Transverse colon (tissue), 4 donors: ENCODE data around the gene FASN.

Experiments used
- POLR2A ChIP-seq: fragments of 450-650 bp; IDR thresholded peaks from one replicate; pipeline ENCODE4 v1.6.1; 2016; ENCODE audit warnings: antibody characterized with exemption, mild to moderate bottlenecking, moderate library complexity
- POLR2AphosphoS5 ChIP-seq, 3 donors: sonication (generic); formaldehyde crosslinking; IDR thresholded peaks; one replicate each; pipeline ENCODE4 v1.6.1; 2016; ENCODE audit warnings: antibody characterized with exemption in 3 of 3
- TF ChIP-seq, protein P1 (sequence below), 5 experiments: fragments of 200-600 bp in 3 of 5; fragments of 450-650 bp in 2 of 5; sonication (generic) in 3 of 5; IDR thresholded peaks; 1 replicate in 2 of 5; 2 replicates in 3 of 5; pipeline ENCODE4 v1.5.1; 2016 to 2017; ENCODE audit warnings: antibody characterized with exemption in 5 of 5, inconsistent platforms in 3 of 5, mild to moderate bottlenecking in 2 of 5, moderate library complexity in 1 of 5

DNA sequence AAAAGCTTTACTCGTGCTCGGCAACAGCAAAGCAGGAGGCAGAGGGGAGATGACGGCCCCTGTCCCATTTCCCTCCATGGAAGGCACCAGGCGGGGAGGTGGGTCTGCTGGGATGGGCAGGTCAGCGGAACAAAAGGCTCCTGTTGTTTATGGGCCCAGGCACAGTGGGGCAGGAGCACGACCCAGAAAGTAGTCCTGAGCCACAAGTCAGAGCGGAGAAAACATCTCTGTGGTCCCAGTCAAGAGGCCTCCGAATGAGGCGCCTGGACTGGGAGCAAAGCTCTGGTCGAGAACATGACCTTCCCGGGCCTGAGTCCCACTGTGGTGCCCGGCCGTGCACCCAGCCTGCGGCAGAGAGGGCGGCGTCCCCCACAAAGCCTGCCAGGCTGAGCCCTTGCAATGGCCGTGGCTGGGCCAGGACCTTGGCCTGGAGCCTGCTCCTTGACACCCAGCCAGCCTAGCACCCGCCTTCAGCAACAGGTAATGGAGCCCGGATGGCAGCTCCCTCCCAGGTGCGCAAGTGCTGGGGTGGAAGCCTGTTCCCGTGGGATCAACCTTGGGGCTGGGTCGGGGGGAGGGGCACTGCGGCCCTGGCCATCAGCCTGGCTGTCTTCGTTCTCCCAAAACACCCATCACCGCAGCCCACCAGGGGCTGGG, 50.0 kb downstream of the FASN start:
- TF ChIP-seq POLR2A (no peak), POLR2AphosphoS5 (IDR thresholded peaks at IDR 0.05) (no peak)
- TF ChIP-seq, protein P1, sequence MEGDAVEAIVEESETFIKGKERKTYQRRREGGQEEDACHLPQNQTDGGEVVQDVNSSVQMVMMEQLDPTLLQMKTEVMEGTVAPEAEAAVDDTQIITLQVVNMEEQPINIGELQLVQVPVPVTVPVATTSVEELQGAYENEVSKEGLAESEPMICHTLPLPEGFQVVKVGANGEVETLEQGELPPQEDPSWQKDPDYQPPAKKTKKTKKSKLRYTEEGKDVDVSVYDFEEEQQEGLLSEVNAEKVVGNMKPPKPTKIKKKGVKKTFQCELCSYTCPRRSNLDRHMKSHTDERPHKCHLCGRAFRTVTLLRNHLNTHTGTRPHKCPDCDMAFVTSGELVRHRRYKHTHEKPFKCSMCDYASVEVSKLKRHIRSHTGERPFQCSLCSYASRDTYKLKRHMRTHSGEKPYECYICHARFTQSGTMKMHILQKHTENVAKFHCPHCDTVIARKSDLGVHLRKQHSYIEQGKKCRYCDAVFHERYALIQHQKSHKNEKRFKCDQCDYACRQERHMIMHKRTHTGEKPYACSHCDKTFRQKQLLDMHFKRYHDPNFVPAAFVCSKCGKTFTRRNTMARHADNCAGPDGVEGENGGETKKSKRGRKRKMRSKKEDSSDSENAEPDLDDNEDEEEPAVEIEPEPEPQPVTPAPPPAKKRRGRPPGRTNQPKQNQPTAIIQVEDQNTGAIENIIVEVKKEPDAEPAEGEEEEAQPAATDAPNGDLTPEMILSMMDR (IDR thresholded peaks at IDR 0.05), result no peak
